Left ventricle myocardium inferior (tissue), 1 donor: Measurements from ENCODE around the gene ST6GAL2. TPM values are rescaled to one million over a fixed set of nuclear protein-coding genes. Genes with fewer than 3 reads are reported as not detected.

ENCODE experiments used
- DNase-seq: peaks from one replicate; pipeline ENCODE4 v3.0.0-alpha.2; 2020
- H3K27ac ChIP-seq: fragments of 200-600 bp; replicated peaks from 2 replicates; pipeline ENCODE4 v1.8.0; 2021
- H3K27me3 ChIP-seq: fragments of 200-600 bp; 2 replicates; pipeline ENCODE4 v1.8.0; 2021; ENCODE audit warnings: low read depth
- H3K36me3 ChIP-seq: fragments of 200-600 bp; 2 replicates; pipeline ENCODE4 v1.8.0; 2021
- H3K4me1 ChIP-seq: fragments of 200-600 bp; 2 replicates; pipeline ENCODE4 v1.8.0; 2021
- H3K4me3 ChIP-seq: fragments of 200-600 bp; 2 replicates; pipeline ENCODE4 v1.8.0; 2021; ENCODE audit warnings: mild to moderate bottlenecking, moderate library complexity
- H3K9me3 ChIP-seq: fragments of 200-600 bp; replicated peaks from 2 replicates; pipeline ENCODE4 v1.8.0; 2021
- intact Hi-C: fragments of 100-400 bp; cut with micrococcal nuclease; formaldehyde crosslinking; loops from one replicate; pipeline ENCODE4 v1.11.0; 2022
- long read RNA-seq: library from polyadenylated mRNA; unstranded; transcript quantifications from one replicate; pipeline ENCODE4 v2.0.0, GENCODE V29; 2021
- total RNA-seq: library from RNA; stranded (reverse); fragmentation: NEBNext Ultra II Directional; extraction: Animal tissue kit (Norgen Biotek cat#: 25700); gene quantifications from one replicate; pipeline ENCODE4 v1.2.1, GENCODE V29; 2021
- TF ChIP-seq, protein P1 (sequence below): fragments of 200-600 bp; IDR thresholded peaks from 2 replicates; pipeline ENCODE4 v1.8.0; 2021; ENCODE audit warnings: antibody characterized with exemption, mild to moderate bottlenecking, borderline replicate concordance
- donor health status: DM: no; HTN: yes; CAD: no; lungs with severe emphysema.

Gene ST6GAL2, protein sequence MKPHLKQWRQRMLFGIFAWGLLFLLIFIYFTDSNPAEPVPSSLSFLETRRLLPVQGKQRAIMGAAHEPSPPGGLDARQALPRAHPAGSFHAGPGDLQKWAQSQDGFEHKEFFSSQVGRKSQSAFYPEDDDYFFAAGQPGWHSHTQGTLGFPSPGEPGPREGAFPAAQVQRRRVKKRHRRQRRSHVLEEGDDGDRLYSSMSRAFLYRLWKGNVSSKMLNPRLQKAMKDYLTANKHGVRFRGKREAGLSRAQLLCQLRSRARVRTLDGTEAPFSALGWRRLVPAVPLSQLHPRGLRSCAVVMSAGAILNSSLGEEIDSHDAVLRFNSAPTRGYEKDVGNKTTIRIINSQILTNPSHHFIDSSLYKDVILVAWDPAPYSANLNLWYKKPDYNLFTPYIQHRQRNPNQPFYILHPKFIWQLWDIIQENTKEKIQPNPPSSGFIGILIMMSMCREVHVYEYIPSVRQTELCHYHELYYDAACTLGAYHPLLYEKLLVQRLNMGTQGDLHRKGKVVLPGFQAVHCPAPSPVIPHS
- total RNA-seq = 0.41 TPM
- long read RNA-seq = 0 reads

GRCh38 chr2:106885971-106886915 lies at the start of gene ST6GAL2:
TSS of gene ST6GAL2 (minus strand) at chr2:106886167. CDS start at chr2:106843977, 42,190 bp downstream.
- Histone ChIP-seq H3K27ac (no peak within 1 kb of the TSS), H3K36me3 (no peaks in the 10 kb centered on the region), H3K4me1 (peaks cover 25% of the 10 kb centered on the region), H3K4me3 (peak within 1 kb of the TSS; percentile 70), H3K9me3 (no peaks in the 10 kb centered on the region), H3K27me3 (peaks cover 76% of the 10 kb centered on the region)
- intact Hi-C loops = no loop called here
- DNase-seq = no peak
- TF ChIP-seq, protein P1, sequence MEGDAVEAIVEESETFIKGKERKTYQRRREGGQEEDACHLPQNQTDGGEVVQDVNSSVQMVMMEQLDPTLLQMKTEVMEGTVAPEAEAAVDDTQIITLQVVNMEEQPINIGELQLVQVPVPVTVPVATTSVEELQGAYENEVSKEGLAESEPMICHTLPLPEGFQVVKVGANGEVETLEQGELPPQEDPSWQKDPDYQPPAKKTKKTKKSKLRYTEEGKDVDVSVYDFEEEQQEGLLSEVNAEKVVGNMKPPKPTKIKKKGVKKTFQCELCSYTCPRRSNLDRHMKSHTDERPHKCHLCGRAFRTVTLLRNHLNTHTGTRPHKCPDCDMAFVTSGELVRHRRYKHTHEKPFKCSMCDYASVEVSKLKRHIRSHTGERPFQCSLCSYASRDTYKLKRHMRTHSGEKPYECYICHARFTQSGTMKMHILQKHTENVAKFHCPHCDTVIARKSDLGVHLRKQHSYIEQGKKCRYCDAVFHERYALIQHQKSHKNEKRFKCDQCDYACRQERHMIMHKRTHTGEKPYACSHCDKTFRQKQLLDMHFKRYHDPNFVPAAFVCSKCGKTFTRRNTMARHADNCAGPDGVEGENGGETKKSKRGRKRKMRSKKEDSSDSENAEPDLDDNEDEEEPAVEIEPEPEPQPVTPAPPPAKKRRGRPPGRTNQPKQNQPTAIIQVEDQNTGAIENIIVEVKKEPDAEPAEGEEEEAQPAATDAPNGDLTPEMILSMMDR = no peak

GRCh38 chr2:106932644-106933043 lies 46.7 kb upstream of the ST6GAL2 start:
- DNase-seq = no peak
- no peaks in the 10 kb centered on the region for H3K36me3 ChIP-seq
- TF ChIP-seq, protein P1 = no peak

DNA sequence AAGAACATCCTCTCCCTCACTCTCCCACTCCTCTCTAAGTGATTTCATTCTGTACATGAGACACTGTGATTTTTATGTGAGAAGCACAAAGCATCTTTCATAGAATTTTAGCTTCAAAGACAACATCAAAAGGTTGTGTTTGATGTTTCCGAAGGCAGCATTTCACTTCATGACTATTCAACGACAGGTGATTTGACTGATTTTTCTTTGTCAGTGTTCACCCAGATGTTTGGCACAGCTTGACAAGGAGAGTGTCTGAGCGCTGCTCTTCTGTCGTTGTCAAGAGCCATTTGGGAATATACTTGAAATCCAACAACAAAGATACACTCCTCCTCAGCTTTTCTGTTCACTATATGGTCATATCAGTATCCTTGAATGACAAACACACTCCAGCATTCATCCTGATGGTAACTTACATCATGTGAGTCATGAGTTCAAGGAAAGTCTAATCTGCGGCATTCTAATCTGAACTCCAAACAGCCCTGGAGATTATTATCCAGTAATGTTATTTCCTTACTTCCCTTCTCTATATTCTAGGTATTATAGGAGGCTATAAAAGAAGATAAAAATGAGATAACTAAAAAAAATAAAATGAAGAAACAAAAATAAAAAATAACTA lies 45.9 kb upstream of the ST6GAL2 start:
- Histone ChIP-seq H3K27me3 (no peaks in the 10 kb centered on the region), H3K27ac (no peak overlapping the region), H3K4me3 (no peak overlapping the region), H3K36me3 (no peaks in the 10 kb centered on the region), H3K9me3 (peaks cover 15% of the 10 kb centered on the region), H3K4me1 (no peaks in the 10 kb centered on the region)
- DNase-seq = no peak
- TF ChIP-seq, protein P1 = no peak
- intact Hi-C loops = no loop called here

More at GRCh38 chr2:106932644-106933043, 46.7 kb upstream of the ST6GAL2 start:
- intact Hi-C loops = no loop called here
- no peak overlapping the region for H3K4me3 ChIP-seq
- no peaks in the 10 kb centered on the region for H3K4me1 ChIP-seq
- no peaks in the 10 kb centered on the region for H3K27me3 ChIP-seq
- H3K27ac ChIP-seq = no peak overlapping the region
- peaks cover 6% of the 10 kb centered on the region for H3K9me3 ChIP-seq

DNA sequence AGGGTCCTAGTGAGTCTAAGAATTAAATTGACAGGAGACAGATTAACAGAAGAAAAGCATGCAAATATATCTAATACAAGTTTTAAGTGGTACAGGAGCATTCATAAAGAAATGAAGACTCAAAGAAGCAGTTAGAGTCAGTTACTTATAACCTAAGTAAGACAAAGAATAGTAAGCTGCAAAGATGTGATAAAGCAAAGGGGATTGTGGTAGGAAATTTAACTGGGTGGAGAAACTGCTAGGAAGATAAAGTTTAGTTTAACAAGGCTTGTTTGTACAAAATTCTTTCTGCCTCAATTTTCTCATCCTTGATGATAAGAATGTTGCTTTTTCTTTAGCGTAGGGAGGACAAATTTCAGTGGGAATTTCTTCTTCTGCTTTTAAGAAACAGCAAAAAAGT lies 35.5 kb upstream of the ST6GAL2 start:
- H3K27me3 ChIP-seq = no peaks in the 10 kb centered on the region
- no peaks in the 10 kb centered on the region for H3K36me3 ChIP-seq
- peaks cover 22% of the 10 kb centered on the region for H3K9me3 ChIP-seq
- no peak overlapping the region for H3K27ac ChIP-seq
- H3K4me3 ChIP-seq = no peak overlapping the region
- H3K4me1 ChIP-seq = no peaks in the 10 kb centered on the region
- TF ChIP-seq, protein P1 = no peak
- no peak for DNase-seq
- intact Hi-C loops = no loop called here

DNA sequence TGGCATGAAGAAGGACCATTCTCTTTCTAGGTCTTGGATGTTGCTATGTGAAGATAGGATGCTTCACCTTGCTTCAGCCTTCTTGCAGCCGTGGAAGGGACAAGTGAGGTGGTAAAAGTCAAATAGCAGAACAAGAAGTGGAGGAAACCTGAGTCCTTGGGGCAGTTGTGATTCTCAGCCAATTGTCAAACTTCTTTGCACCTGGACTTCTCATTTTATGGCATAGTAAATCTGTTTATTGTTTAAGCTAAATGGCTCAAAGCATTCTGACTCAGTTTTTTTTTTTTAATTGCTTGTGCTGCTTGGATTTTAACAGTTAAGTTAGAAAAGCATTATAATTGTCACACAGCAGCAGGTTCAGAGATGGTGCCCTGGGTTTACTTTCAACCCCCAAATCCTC lies 33.0 kb upstream of the ST6GAL2 start:
- Histone ChIP-seq H3K36me3 (no peaks in the 10 kb centered on the region), H3K9me3 (peaks cover 13% of the 10 kb centered on the region), H3K27ac (no peak overlapping the region), H3K27me3 (no peaks in the 10 kb centered on the region), H3K4me1 (no peaks in the 10 kb centered on the region), H3K4me3 (no peak overlapping the region)
- intact Hi-C loops = no loop called here
- DNase-seq = no peak
- TF ChIP-seq, protein P1 = no peak
